ENCODE measurements around the gene SUGCT. TPM values are rescaled to one million over a fixed set of nuclear protein-coding genes. Genes with fewer than 3 reads are reported as not detected.

Gene SUGCT
- total RNA-seq, 3 donors from 2014 or later, result 2.3 to 4.5 (median 4.0) TPM

DNA sequence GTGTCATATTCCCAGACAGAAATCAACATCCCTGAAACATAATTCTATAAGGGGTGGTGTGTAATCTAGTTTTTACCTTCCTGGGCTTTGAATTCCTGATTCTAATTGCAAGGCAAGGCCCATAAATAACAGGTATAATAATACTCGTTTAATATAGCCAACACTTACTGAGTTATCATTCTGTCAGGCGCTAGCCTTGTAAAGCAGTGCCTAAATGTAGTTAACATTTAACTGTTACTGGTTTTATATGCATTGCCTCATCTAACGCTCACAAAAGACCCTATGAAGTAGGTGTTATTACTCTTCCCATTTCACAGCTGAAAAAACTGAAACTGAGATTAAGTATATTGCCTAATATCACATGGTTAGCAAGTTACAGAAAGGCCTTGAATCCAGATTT is 772.5 kb downstream of the SUGCT start:
- no peaks in the 10 kb centered on the region for H3K4me1 ChIP-seq
- intact Hi-C loops (cut with DNase I; ENCODE audit: low total_unique reads), result no loop called here

DNA sequence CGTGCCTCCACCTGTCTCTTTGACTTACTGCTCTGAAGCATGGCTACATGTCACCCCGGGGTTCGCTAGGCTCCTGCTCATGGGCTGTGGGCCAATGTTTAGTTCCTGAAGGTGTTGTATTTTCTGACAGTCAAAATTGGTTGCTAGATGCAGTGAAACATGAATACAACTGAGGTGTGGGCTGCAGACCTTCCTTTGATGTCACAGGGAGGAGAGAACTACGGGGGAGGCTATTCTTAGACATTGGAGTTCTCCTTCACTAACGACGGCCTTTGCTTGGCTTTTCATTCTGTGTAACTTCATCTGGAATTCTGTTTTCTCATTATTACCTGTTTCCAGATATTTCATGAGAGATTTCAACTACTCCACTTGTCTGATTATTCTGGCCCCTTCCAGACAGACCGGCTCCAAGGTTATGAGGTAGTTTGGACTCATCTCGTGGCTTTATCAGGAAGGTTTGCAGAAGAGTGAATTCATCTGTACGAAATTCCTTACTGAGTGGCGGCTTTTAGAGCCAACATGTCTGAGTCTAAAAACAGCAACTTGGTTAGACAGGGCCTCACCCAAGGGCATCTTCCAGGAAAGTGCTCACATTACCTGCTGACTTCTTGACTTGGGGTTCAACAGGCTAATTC is 774.7 kb downstream of the SUGCT start:
- H3K27me3 ChIP-seq, result no peaks in the 10 kb centered on the region
- H3K9me3 ChIP-seq, result no peaks in the 10 kb centered on the region
- no peak overlapping the region for H3K4me3 ChIP-seq
- TF ChIP-seq POLR2A (IDR thresholded peaks at IDR 0.05) (no peak), POLR2AphosphoS5 (IDR thresholded peaks at IDR 0.05) (no peak)
- TF ChIP-seq, protein P1, sequence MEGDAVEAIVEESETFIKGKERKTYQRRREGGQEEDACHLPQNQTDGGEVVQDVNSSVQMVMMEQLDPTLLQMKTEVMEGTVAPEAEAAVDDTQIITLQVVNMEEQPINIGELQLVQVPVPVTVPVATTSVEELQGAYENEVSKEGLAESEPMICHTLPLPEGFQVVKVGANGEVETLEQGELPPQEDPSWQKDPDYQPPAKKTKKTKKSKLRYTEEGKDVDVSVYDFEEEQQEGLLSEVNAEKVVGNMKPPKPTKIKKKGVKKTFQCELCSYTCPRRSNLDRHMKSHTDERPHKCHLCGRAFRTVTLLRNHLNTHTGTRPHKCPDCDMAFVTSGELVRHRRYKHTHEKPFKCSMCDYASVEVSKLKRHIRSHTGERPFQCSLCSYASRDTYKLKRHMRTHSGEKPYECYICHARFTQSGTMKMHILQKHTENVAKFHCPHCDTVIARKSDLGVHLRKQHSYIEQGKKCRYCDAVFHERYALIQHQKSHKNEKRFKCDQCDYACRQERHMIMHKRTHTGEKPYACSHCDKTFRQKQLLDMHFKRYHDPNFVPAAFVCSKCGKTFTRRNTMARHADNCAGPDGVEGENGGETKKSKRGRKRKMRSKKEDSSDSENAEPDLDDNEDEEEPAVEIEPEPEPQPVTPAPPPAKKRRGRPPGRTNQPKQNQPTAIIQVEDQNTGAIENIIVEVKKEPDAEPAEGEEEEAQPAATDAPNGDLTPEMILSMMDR (IDR thresholded peaks at IDR 0.05), result no peak
- H3K36me3 ChIP-seq, result no peaks in the 10 kb centered on the region
- DNase-seq (ENCODE audit: low spot score in 2 of 2), result no peak
- no peaks in the 10 kb centered on the region for H3K4me1 ChIP-seq
- intact Hi-C loops (cut with DNase I; ENCODE audit: low total_unique reads), result no loop called here
- H3K27ac ChIP-seq, result no peak overlapping the region

More for the DNA sequence above, 772.5 kb downstream of the SUGCT start:
- H3K27me3 ChIP-seq, result no peaks in the 10 kb centered on the region
- no peak overlapping the region for H3K4me3 ChIP-seq
- TF ChIP-seq POLR2A (IDR thresholded peaks at IDR 0.05) (no peak), POLR2AphosphoS5 (IDR thresholded peaks at IDR 0.05) (no peak)
- TF ChIP-seq, protein P1 (IDR thresholded peaks at IDR 0.05), result no peak
- H3K27ac ChIP-seq, result no peak overlapping the region
- DNase-seq (ENCODE audit: low spot score in 2 of 2), result no peak
- H3K36me3 ChIP-seq, result no peaks in the 10 kb centered on the region
- H3K9me3 ChIP-seq, result no peaks in the 10 kb centered on the region

Other genes starting within 250 kb of the SUGCT start
- gene CDK13, start 184.7 kb upstream of the SUGCT start, total RNA-seq, result 100 to 1,000 TPM in 1 of 3 donors, 10 to 100 TPM in 2; 70.9 to 128 (median 95.4) TPM
- 10 to 100 TPM; 28.5 to 50.6 (median 50.1) TPM for gene MPLKIP, start 383 bp upstream of the SUGCT start, total RNA-seq